GM12878 (cell line): ENCODE results near the gene SLC39A1.
A peak's percentile ranks its signal among the peaks of the same experiment; 100 is the strongest.

Source experiments
- CHD1 ChIP-seq: IDR thresholded peaks from 2 replicates; pipeline ENCODE4 v1.6.1; 2012; ENCODE audit warnings: low read depth, low read length, improper control_type of control experiment
- NRF1 ChIP-seq: conservative IDR thresholded peaks from 2 replicates; pipeline ENCODE4 v1.6.1; 2011; ENCODE audit warnings: mild to moderate bottlenecking, low read depth, low read length, improper control_type of control experiment
- POLR2A ChIP-seq: IDR thresholded peaks from 2 replicates; pipeline ENCODE4 v1.6.1; 2011; ENCODE audit warnings: low read depth, mild to moderate bottlenecking, low read length
- POU2F2 ChIP-seq: IDR thresholded peaks from 3 replicates; pipeline ENCODE4 v1.6.1; 2011; ENCODE audit warnings: low read depth, mild to moderate bottlenecking, low read length, borderline replicate concordance
- RELA ChIP-seq: fragments of 450-650 bp; IDR thresholded peaks from 2 replicates; pipeline ENCODE4 v1.8.0; 2014; ENCODE audit warnings: borderline replicate concordance; ENCODE audit not compliant: partially characterized antibody
- RFX5 ChIP-seq: IDR thresholded peaks from 2 replicates; pipeline ENCODE4 v1.6.1; 2011; ENCODE audit warnings: low read depth, low read length, improper control_type of control experiment
- TF ChIP-seq, protein P1 (sequence below): IDR thresholded peaks from 2 replicates; pipeline ENCODE4 v1.6.1; 2011; ENCODE audit warnings: mild to moderate bottlenecking, low read depth, low read length, moderate library complexity; ENCODE audit not compliant: insufficient replicate concordance
- TF ChIP-seq, protein P2 (sequence below): IDR thresholded peaks from 2 replicates; pipeline ENCODE4 v1.6.1; 2012; ENCODE audit warnings: low read length, inconsistent platforms

DNA sequence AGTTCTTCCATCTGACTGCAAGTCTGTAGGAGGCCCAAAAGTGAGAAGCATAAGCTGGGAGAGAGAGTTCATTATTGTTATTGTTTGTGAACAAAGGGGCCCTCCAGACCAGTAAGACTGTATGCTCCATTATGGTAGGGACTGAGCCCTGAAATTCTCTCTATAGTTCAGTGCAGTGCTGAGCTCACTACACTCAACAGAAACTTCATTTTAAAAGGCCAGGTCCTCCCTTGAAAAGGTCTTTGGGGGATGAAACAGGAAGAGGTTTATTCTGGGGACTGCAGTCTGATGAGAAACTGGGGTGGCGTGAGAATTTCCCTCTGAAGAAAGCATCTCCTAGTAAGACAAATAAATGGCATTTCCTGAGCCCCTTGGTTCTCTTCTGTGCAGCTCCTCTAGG lies 35.1 kb downstream of the SLC39A1 start:
- TF ChIP-seq RELA (no peak), POU2F2 (no peak), NRF1 (no peak), CHD1 (no peak), RFX5 (no peak), POLR2A (0 out of 2 replicates have a peak, but pooled peaks have one; percentile 2)
- TF ChIP-seq, protein P1, sequence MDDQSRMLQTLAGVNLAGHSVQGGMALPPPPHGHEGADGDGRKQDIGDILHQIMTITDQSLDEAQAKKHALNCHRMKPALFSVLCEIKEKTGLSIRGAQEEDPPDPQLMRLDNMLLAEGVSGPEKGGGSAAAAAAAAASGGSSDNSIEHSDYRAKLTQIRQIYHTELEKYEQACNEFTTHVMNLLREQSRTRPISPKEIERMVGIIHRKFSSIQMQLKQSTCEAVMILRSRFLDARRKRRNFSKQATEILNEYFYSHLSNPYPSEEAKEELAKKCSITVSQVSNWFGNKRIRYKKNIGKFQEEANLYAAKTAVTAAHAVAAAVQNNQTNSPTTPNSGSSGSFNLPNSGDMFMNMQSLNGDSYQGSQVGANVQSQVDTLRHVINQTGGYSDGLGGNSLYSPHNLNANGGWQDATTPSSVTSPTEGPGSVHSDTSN: no peak
- TF ChIP-seq, protein P2, sequence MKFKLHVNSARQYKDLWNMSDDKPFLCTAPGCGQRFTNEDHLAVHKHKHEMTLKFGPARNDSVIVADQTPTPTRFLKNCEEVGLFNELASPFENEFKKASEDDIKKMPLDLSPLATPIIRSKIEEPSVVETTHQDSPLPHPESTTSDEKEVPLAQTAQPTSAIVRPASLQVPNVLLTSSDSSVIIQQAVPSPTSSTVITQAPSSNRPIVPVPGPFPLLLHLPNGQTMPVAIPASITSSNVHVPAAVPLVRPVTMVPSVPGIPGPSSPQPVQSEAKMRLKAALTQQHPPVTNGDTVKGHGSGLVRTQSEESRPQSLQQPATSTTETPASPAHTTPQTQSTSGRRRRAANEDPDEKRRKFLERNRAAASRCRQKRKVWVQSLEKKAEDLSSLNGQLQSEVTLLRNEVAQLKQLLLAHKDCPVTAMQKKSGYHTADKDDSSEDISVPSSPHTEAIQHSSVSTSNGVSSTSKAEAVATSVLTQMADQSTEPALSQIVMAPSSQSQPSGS: no peak
